ENCODE measurements around the gene PLPPR3.

GRCh38 chr19:763869-764268 lies 57.9 kb downstream of the PLPPR3 start:
- TF ChIP-seq CTCF (IDR thresholded peaks at IDR 0.05; ENCODE audit: poor library complexity, severe bottlenecking) (no peak), RAD21 (conservative IDR thresholded peaks at IDR 0.05) (no peak), TAF1 (IDR thresholded peaks at IDR 0.05; ENCODE audit: low read depth) (no peak), POLR2AphosphoS5 (IDR thresholded peaks at IDR 0.05) (no peak), EZH2 (IDR thresholded peaks at IDR 0.05; ENCODE audit: borderline replicate concordance, insufficient read depth, low read length, poor library complexity, severe bottlenecking) (no peak), EP300 (conservative IDR thresholded peaks at IDR 0.05; ENCODE audit: poor library complexity, severe bottlenecking) (no peak), REST (IDR thresholded peaks at IDR 0.05; ENCODE audit: borderline replicate concordance) (no peak), MXI1 (conservative IDR thresholded peaks at IDR 0.05; ENCODE audit: poor library complexity, severe bottlenecking) (no peak)
